GM21723 (cell line): Measurements from ENCODE around the gene SLC35G3.
"Not testable (repeated sequence)": the region's sequence is repeated elsewhere in the genome, so short reads cannot be mapped to it uniquely, and the experiment has no call there.

Experiments
- ATAC-seq: cut with Tn5 transposase; IDR thresholded peaks from one replicate; pipeline ENCODE4 v1.9.1; 2021; ENCODE audit warnings: mild to moderate bottlenecking, moderate library complexity; ENCODE audit not compliant: unreplicated experiment

Gene SLC35G3

GRCh38 chr17:35167046-35167445 is 27.1 kb downstream of the SLC35G3 start:
- ATAC-seq = no peak

GRCh38 chr17:35166526-35166925 is 27.7 kb downstream of the SLC35G3 start:
- no peak for ATAC-seq

- no peak for ATAC-seq
These were observed 29.5 kb downstream of the SLC35G3 start for GRCh38 chr17:35164716-35165115.

- ATAC-seq = no peak
These were observed 30.3 kb downstream of the SLC35G3 start for GRCh38 chr17:35163886-35164285.

GRCh38 chr17:35162755-35163154 is 31.4 kb downstream of the SLC35G3 start:
- ATAC-seq = no peak

- no peak for ATAC-seq
These were observed 32.9 kb downstream of the SLC35G3 start for GRCh38 chr17:35161281-35161761.

- ATAC-seq = no peak
These were observed 33.6 kb downstream of the SLC35G3 start for GRCh38 chr17:35160354-35161201.

- ATAC-seq = no peak
These were observed 34.3 kb downstream of the SLC35G3 start for GRCh38 chr17:35159940-35160339.

- ATAC-seq = no peak
These were observed 38.9 kb downstream of the SLC35G3 start for GRCh38 chr17:35155246-35155645.

GRCh38 chr17:35154196-35155165 is 39.7 kb downstream of the SLC35G3 start:
- ATAC-seq = no peak

- ATAC-seq = no peak
These were observed 41.6 kb downstream of the SLC35G3 start for GRCh38 chr17:35152421-35153140.

GRCh38 chr17:35151080-35151479 is 43.1 kb downstream of the SLC35G3 start:
- not testable (repeated sequence) for ATAC-seq

GRCh38 chr17:35149941-35150340 is 44.3 kb downstream of the SLC35G3 start:
- ATAC-seq = no peak

- no peak for ATAC-seq
These were observed 46.0 kb downstream of the SLC35G3 start for GRCh38 chr17:35148144-35148543.

- no peak for ATAC-seq
These were observed 46.8 kb downstream of the SLC35G3 start, which contains the start of gene UNC45B for GRCh38 chr17:35147375-35147905. Gene UNC45B (plus strand): TSS chr17:35147817. CDS start chr17:35148264, 447 bp downstream.

- ATAC-seq = no peak
These were observed 47.9 kb downstream of the SLC35G3 start for GRCh38 chr17:35146214-35146833.

- ATAC-seq = no peak
These were observed 49.4 kb downstream of the SLC35G3 start for GRCh38 chr17:35144840-35145239.
